Thyroid gland (tissue), 4 donors: ENCODE data around the gene SRRM3.

Experiments used
- POLR2A ChIP-seq, 2 donors: fragments of 450-650 bp; IDR thresholded peaks; one replicate each; pipeline ENCODE4 v1.6.1; 2017; ENCODE audit warnings: antibody characterized with exemption in 2 of 2, mild to moderate bottlenecking in 2 of 2, moderate library complexity in 1 of 2
- TF ChIP-seq, protein P1 (sequence below), 6 experiments: fragments of 200-600 bp in 3 of 6; fragments of 450-650 bp in 3 of 6; sonication (generic) in 3 of 6; IDR thresholded peaks; one replicate each; pipeline ENCODE4 v1.5.1; 2016 to 2019; ENCODE audit warnings: antibody characterized with exemption in 6 of 6, mild to moderate bottlenecking in 2 of 6, inconsistent platforms in 1 of 6, moderate library complexity in 1 of 6

DNA sequence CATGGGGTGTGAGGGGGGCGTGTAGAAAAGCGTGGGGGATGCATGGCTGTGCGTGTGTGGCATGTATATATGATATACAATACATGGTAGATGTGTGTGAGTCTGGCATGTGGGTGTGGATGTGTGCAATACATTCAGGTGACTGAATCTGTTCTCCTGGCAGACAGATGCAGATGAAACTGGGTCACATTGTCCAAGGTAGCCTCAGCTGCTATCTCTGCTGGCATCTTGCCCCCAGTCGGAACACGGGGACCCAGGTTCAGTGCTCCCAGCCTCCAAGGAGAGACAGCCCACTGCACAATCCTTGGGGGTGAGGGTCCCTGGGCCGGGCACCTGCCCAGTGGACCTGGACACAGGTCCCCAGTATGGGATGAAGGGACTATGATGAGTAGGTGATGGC is 12.4 kb upstream of the SRRM3 start:
- TF ChIP-seq, protein P1, sequence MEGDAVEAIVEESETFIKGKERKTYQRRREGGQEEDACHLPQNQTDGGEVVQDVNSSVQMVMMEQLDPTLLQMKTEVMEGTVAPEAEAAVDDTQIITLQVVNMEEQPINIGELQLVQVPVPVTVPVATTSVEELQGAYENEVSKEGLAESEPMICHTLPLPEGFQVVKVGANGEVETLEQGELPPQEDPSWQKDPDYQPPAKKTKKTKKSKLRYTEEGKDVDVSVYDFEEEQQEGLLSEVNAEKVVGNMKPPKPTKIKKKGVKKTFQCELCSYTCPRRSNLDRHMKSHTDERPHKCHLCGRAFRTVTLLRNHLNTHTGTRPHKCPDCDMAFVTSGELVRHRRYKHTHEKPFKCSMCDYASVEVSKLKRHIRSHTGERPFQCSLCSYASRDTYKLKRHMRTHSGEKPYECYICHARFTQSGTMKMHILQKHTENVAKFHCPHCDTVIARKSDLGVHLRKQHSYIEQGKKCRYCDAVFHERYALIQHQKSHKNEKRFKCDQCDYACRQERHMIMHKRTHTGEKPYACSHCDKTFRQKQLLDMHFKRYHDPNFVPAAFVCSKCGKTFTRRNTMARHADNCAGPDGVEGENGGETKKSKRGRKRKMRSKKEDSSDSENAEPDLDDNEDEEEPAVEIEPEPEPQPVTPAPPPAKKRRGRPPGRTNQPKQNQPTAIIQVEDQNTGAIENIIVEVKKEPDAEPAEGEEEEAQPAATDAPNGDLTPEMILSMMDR (IDR thresholded peaks at IDR 0.05): no peak
- no peak for TF ChIP-seq POLR2A (IDR thresholded peaks at IDR 0.05)
